Left lung (tissue), 10 donors: Measurements from ENCODE around the gene SDCCAG8. TPM values are rescaled to one million over a fixed set of nuclear protein-coding genes. Genes with fewer than 3 reads are reported as not detected.

Experiments
- ATAC-seq: fragments of 200-7000 bp; cut with Tn5 transposase; one replicate; pipeline ENCODE4 v1.9.1; 2020; ENCODE audit warnings: moderate library complexity
- DNase-seq, 4 donors: peaks; one replicate each; pipeline ENCODE4 v3.0.0-alpha.2; 2013 to 2020
- H3K27ac ChIP-seq, 2 donors: fragments of 200-600 bp; sonication (generic) in 1 of 2; one replicate each; pipeline versions ENCODE4 v1.5.0 to v1.8.0; 2020 to 2021
- H3K27me3 ChIP-seq, 2 donors: fragments of 200-600 bp; sonication (generic) in 1 of 2; one replicate each; pipeline versions ENCODE4 v1.5.0 to v1.8.0; 2020 to 2021
- H3K36me3 ChIP-seq, 2 donors: fragments of 200-600 bp; sonication (generic) in 1 of 2; one replicate each; pipeline versions ENCODE4 v1.5.0 to v1.8.0; 2020 to 2021
- H3K4me1 ChIP-seq, 2 donors: fragments of 200-600 bp; one replicate each; pipeline ENCODE4 v1.8.0; 2021
- H3K4me3 ChIP-seq, 2 donors: fragments of 200-600 bp; sonication (generic) in 1 of 2; one replicate each; pipeline versions ENCODE4 v1.5.0 to v1.8.0; 2020 to 2021; ENCODE audit warnings: mild to moderate bottlenecking in 1 of 2
- H3K9me3 ChIP-seq, 2 donors: fragments of 200-600 bp; sonication (generic) in 1 of 2; one replicate each; pipeline versions ENCODE4 v1.5.0 to v1.8.0; 2020 to 2021
- intact Hi-C, 2 donors: fragments of 100-400 bp; cut with DNase I; formaldehyde crosslinking; loops; one replicate each; pipeline versions ENCODE4 v1.11.2 to v1.14.2; 2022
- polyA plus RNA-seq, 6 donors: library from polyadenylated mRNA; unstranded; fragments of 120-200 nt; gene quantifications; one replicate each; pipeline ENCODE4 v1.2.1, GENCODE V29; 2013; ENCODE audit not compliant: insufficient read length in 6 of 6
- total RNA-seq, 2 donors: library from RNA; stranded (reverse); fragmentation: NEBNext Ultra II Directional; extraction: Animal tissue kit (Norgen Biotek cat#: 25700); gene quantifications; one replicate each; pipeline ENCODE4 v1.2.1, GENCODE V29; 2021
- TF ChIP-seq, protein P1 (sequence below), 2 donors: fragments of 200-600 bp; sonication (generic) in 1 of 2; IDR thresholded peaks; one replicate each; pipeline versions ENCODE4 v1.5.0 to v1.8.0; 2021; ENCODE audit warnings: antibody characterized with exemption in 2 of 2
- donor health status: DM: no; HTN: yes; CAD: no.
- donor health status: DM: no; HTN: no; CAD: no.

SDCCAG8 gene
- total and polyA plus RNA-seq, 8 donors = 36.6 to 83.7 (median 44.6) TPM

DNA sequence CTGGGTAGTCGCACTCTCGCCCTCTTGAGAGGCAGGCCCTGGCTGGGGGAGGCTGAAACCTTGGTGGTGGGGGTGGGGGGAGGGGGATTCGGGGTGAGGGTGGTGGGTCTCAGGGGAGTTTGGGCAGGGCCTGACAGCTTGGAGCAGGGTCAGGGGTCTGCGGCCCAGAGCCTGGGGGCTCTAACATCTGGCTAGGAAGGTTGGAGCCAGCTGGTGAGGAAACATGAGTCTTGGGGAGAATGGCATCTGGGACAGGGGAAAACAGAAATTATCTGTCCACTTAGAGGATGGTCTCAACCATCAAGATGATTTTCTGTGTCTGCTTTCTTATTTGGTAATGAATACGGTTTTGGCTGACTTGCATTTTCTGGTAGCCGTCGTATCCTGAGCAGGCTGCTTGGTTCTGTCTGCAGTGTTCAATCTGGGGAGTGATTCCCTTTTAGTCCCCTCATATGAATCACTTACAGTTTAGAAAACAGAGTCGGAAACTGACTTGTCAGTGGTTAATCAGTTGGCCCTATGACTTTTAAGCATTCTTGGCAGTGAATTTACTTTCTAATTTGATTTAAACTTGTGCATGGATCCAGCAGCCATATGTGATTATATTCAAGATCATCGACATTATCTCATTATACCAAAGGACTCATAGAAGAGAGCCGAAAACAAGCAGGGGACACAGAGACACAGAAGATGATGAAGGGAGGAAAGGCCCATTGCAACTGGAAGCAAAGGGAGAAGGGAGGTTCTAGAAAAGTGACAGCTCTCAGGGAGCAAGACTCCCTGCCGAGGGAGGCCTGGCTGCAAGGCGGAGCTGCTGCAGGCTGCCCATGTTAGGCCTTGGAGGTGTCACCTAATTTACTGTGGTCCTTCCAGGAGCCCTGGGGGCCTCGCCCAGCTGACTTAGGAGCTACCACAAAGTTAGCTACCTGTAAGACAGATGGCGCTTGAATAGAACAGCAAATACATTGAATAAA is 237.6 kb downstream of the SDCCAG8 start:
- peaks cover 0 to 29% of the 10 kb centered on the region in 2 donors for H3K36me3 ChIP-seq
- intact Hi-C loops = no loop called here
- ATAC-seq (no peak), DNase-seq (no peak)
- TF ChIP-seq, protein P1, sequence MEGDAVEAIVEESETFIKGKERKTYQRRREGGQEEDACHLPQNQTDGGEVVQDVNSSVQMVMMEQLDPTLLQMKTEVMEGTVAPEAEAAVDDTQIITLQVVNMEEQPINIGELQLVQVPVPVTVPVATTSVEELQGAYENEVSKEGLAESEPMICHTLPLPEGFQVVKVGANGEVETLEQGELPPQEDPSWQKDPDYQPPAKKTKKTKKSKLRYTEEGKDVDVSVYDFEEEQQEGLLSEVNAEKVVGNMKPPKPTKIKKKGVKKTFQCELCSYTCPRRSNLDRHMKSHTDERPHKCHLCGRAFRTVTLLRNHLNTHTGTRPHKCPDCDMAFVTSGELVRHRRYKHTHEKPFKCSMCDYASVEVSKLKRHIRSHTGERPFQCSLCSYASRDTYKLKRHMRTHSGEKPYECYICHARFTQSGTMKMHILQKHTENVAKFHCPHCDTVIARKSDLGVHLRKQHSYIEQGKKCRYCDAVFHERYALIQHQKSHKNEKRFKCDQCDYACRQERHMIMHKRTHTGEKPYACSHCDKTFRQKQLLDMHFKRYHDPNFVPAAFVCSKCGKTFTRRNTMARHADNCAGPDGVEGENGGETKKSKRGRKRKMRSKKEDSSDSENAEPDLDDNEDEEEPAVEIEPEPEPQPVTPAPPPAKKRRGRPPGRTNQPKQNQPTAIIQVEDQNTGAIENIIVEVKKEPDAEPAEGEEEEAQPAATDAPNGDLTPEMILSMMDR (IDR thresholded peaks at IDR 0.05) = no peak
- H3K4me3 ChIP-seq = no peak overlapping the region
- no peaks in the 10 kb centered on the region for H3K9me3 ChIP-seq
- no peak overlapping the region for H3K27ac ChIP-seq
- H3K4me1 ChIP-seq = peaks cover 0 to 21% of the 10 kb centered on the region in 2 donors
- H3K27me3 ChIP-seq = no peaks in the 10 kb centered on the region

DNA sequence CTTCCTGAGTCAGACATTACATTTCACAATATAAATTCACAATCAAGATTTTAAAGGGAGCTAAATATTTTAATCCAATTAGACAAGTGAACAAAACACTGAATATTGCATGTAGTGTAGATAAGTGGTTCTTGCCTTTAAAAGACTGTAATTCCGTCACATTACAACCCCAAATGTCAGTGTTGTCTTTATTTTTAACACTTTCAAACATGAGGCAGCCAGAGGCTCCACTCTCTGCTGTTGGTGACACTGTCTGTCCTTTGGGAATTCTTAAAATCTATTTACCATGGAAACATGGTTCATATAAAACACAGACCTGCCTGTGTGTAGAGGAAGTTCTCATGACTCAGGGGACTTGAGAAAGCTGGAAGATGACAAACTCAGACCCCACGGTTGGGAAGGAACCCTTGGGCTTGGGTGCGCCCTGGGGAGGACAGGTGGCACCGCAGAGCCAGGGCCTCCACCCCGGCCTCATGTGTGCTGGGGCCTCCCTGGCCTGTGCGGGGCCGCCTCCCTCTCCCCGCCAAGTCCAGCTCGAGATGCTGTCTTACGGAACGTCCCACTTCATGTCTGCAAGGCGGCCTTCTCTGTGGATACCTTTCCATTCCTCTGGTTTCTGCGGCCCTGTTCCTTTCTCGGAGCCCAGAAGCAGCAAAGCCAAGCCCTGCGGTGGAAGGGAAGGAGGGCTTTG is 239.0 kb downstream of the SDCCAG8 start:
- TF ChIP-seq, protein P1 (IDR thresholded peaks at IDR 0.05) = no peak
- intact Hi-C loops = no loop called here

DNA sequence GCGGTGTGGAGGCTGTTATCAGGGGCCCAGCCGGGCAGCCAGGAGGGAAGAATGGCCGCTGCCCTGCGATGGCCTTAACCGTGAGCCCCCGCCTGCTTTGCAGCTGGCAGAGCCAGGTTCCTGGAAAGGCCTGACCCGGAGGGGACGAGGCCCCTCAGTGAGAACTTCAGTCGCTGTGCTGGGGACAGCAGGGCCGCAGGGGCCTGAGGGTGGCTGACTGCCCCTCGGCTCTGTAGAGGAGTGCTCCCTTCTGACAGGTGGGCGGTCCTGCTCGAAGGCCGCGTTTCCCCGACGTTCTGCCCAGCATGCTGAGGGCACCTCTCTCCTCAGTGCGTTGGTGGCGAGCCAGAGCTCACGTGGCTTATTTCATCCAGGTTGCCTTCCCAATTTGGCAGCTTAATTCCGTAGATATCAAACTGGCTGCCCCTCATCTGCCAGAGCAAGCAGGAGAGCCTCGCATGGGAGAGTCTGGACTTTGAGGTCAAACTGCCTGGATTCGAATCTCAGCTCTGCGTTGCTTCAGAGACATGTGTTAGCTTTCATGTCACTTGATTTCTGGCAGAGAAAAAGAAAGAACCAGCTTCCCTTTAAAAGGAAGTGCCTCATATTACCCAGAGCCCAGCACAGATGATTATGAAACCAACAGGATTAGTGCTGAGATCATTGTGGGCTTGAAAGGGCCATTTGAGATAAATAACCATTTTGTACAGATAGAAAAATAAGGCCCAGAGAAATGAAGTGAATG is 239.8 kb downstream of the SDCCAG8 start:
- H3K9me3 ChIP-seq = no peaks in the 10 kb centered on the region
- H3K27ac ChIP-seq = peak overlapping the region; percentile 56 to 80
- DNase-seq = no peak
- peaks cover 0 to 21% of the 10 kb centered on the region in 2 donors for H3K4me1 ChIP-seq
- ATAC-seq = peak; percentile 65
- intact Hi-C loops = no loop called here
- no peaks in the 10 kb centered on the region for H3K27me3 ChIP-seq
- H3K36me3 ChIP-seq = peaks cover 0 to 28% of the 10 kb centered on the region in 2 donors
- TF ChIP-seq, protein P1 (IDR thresholded peaks at IDR 0.05) = no peak
- H3K4me3 ChIP-seq = peak overlapping the region in 1 of 2 donors; percentile 12

More for the DNA sequence above, 239.0 kb downstream of the SDCCAG8 start:
- peaks cover 0 to 30% of the 10 kb centered on the region in 2 donors for H3K36me3 ChIP-seq
- H3K9me3 ChIP-seq = no peaks in the 10 kb centered on the region
- H3K27ac ChIP-seq = peak overlapping the region in 1 of 2 donors; percentile 80
- ATAC-seq (no peak), DNase-seq (no peak)
- H3K4me3 ChIP-seq = no peak overlapping the region
- H3K4me1 ChIP-seq = peaks cover 0 to 21% of the 10 kb centered on the region in 2 donors
- H3K27me3 ChIP-seq = no peaks in the 10 kb centered on the region

DNA sequence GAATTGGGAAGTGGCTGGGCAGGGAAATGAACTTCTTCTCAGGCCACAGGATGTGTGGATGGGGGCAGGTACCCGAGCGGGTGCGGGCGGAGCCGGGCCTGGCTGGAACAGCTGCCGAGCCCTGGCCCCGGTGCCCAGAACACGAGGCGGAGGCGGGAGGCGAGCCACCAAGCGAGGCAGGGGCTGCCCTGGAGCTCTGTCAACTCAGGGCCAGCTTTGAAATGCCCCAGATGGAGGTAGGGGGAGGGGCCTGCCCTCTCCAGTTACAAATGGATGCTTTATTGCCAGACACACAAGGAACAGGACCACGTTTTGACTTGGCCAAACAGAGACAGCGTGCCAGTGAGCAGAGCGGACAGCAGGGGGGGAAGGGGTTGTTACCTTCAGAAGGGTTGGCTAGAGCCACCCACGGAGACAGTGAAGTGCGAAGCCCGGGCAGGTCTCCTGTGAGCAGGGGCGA is 240.4 kb downstream of the SDCCAG8 start:
- Histone ChIP-seq H3K4me1 (peaks cover 0 to 21% of the 10 kb centered on the region in 2 donors), H3K4me3 (peak overlapping the region in 1 of 2 donors; percentile 12), H3K9me3 (no peaks in the 10 kb centered on the region), H3K36me3 (peaks cover 0 to 28% of the 10 kb centered on the region in 2 donors), H3K27ac (peak overlapping the region; percentile 56 to 80), H3K27me3 (no peaks in the 10 kb centered on the region)
- DNase-seq (peak in 1 of 4 donors; percentile 87), ATAC-seq (peak; percentile 38)
- TF ChIP-seq, protein P1 (IDR thresholded peaks at IDR 0.05) = no peak
- intact Hi-C loops = no loop called here
